ENCODE data around the gene TRPC4AP. TPM values are rescaled to one million over a fixed set of nuclear protein-coding genes. Genes with fewer than 3 reads are reported as not detected.
"Not testable (repeated sequence)": the region's sequence is repeated elsewhere in the genome, so short reads cannot be mapped to it uniquely, and the experiment has no call there.

The TRPC4AP gene
- total RNA-seq, 2 experiments from 2014 or later: 48.2 to 49.1 TPM

GRCh38 chr20:35108921-35109320 lies 16.3 kb upstream of the TRPC4AP start:
- ChIA-PET POLR2A (interaction anchor here (0.7 kb wide), 2 partner anchors 12 to 67 kb away, joined by 7 to 8 read pairs; no protein-coding TSS in a partner anchor), CTCF (interaction anchor here (2.3 kb wide), 1 partner anchor 13 kb away, joined by 8 read pairs; no protein-coding TSS in a partner anchor)

DNA sequence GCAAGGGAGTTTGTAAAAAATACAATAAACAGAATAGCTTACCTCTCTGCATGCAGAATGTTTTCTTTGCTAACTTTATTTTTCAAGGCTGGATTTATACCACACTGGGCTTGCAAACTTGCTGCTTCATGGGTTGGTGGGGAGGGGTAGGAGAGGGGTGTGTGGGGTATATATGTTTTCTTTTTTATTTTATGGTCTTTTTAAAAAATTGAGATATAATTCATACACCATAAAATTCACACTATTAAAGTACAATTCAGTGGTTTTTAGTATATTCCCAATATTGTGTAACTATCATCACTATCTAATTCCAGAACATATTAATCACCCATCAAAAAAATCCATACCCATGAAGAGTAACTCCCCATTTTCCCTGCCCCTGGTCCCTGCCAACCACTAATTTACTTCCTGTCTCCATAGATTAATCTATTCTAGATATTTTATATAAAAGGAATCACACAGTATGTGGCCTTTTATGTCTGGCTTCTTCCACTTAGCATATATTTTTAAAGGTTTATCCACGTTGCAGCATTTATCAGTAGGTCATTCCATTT lies 14.3 kb upstream of the TRPC4AP start:
- ChIA-PET CTCF (no interaction called here), POLR2A (no interaction called here)

- CTCF ChIA-PET: interaction anchor here (1.0 kb wide), 1 partner anchor 11 kb away, joined by 3 read pairs; no protein-coding TSS in a partner anchor
These were observed 12.2 kb upstream of the TRPC4AP start for GRCh38 chr20:35104685-35105295.

GRCh38 chr20:35101620-35102019 lies 9.0 kb upstream of the TRPC4AP start:
- CTCF ChIA-PET: no interaction called here

More at GRCh38 chr20:35104685-35105295, 12.2 kb upstream of the TRPC4AP start:
- POLR2A ChIA-PET: no interaction called here

GRCh38 chr20:35093267-35093884 lies 769 bp upstream of the TRPC4AP start:
- CTCF ChIA-PET: interaction anchor here (0.6 to 4.7 kb wide), 5 partner anchors 11 to 273 kb away, joined by 3 to 35 read pairs (median 5); partner anchors contain the start of gene EDEM2
- POLR2A ChIA-PET: no interaction called here

More at GRCh38 chr20:35101620-35102019, 9.0 kb upstream of the TRPC4AP start:
- POLR2A ChIA-PET: no interaction called here

DNA sequence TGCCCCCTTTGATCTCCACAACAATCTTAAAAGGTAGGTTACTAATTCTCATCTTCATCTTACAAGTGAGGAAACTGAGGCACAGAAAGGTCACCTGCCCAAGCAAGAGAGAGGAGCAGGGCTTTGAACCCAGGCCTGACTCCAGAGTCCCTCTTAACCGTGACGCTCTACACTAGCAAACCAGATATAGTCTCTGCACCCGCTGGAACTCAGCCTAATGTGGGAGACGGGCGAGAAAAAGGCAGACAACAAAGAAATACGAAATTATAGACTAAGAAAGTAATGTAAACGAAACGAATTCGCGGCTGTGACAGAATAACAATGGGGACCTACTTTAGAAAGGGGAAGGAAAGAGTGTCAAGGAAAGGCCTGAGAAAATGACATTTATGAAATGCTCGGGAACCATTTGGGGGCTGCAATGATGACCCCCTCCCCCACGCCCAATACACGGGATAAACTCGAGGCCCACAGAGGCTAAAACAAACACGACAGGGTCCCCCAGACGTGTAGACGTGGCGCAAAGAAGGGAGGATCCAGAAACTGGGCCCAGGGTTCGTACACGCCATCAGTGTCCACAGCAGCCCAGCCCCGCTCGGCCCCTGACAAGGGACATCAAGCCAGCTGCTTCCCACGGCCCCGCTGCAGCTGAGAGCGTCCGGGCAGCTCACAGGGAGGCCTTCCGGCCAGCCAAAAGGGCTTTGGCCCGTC lies 637 bp downstream of the TRPC4AP start:
- POLR2A ChIA-PET: interaction anchor here (0.7 kb wide), 1 partner anchor 54 kb away, joined by 3 read pairs; no protein-coding TSS in a partner anchor
- CTCF ChIA-PET: interaction anchor here (0.6 to 1.9 kb wide), 6 partner anchors 8 to 217 kb away, joined by 3 to 5 read pairs (median 3); no protein-coding TSS in a partner anchor

GRCh38 chr20:35088231-35089145 lies 4.1 kb downstream of the TRPC4AP start:
- ChIA-PET CTCF (interaction anchor here (0.9 kb wide), 1 partner anchor 31 kb away, joined by 4 read pairs; no protein-coding TSS in a partner anchor), POLR2A (no interaction called here)

- ChIA-PET CTCF (no interaction called here), POLR2A (no interaction called here)
These were observed 4.8 kb downstream of the TRPC4AP start for GRCh38 chr20:35087791-35088190.

GRCh38 chr20:35087355-35087754 lies 5.3 kb downstream of the TRPC4AP start:
- ChIA-PET POLR2A (interaction anchor here (0.7 kb wide), 1 partner anchor 37 kb away, joined by 4 read pairs; no protein-coding TSS in a partner anchor), CTCF (no interaction called here)

DNA sequence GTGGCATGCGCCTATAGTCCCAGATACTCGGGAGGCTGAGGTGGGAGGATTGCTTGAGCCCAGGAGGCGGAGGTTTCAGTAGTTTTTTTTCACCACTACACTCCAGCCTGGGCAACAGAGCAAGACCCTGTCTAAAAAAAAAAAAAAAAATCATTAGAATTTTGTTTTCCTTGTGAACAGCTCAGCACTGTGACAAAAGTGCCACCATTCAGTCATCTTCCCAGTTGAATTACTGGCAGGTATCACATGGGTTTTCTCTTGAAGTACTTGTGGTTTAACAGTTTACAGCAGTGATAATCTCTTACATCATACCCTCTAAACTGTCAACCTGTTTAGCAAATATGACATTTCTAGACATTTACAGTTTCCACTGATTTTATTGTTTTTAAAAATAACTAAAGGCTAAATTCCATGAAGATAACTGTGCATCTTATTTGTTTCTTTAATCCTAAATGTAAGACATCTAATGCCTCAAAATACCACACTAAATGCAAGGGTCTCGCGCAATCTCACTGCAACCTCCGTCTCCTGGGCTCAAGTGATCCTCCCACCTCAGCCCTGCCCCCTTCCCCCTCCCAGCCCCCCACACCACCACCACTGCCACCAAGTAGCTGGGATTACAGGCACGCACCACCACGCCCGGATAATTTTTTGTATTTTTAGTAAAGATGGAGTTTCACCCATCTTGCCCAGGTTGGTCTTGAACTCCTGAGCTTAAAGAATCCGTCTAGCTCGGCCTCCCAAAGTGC lies 7.0 kb downstream of the TRPC4AP start:
- CTCF ChIA-PET: interaction anchor here (1.0 to 1.7 kb wide), 4 partner anchors 11 to 164 kb away, joined by 3 to 4 read pairs (median 4); no protein-coding TSS in a partner anchor
- POLR2A ChIA-PET: interaction anchor here (0.6 to 1.0 kb wide), 5 partner anchors 11 to 1423 kb away, joined by 3 to 9 read pairs (median 3); partner anchors contain the start of genes CEP250 and MMP24OS

DNA sequence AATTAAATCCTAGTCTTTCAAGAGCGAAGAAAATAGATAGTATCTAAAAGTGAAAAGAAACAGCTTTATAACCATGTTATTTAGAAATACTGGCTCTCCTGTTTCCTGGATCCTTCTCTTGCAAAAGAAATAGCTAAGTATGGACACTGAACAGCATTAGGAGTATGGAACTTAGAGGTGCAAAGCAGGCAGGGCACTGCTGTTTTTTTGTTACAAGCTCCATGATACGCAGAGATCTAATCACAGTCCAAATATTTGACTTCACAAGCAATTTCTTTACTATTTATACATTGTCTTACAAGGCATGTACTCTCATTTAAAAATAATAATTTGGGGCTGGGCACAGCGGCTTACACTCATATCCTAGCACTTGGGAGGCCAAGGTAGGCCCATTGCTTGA lies 7.6 kb downstream of the TRPC4AP start:
- POLR2A ChIA-PET: interaction anchor here (0.6 to 1.0 kb wide), 3 partner anchors 11 to 370 kb away, joined by 3 to 9 read pairs (median 3); partner anchors contain the start of genes CEP250 and MMP24OS
- CTCF ChIA-PET: interaction anchor here (1.0 to 1.7 kb wide), 4 partner anchors 11 to 163 kb away, joined by 3 to 4 read pairs (median 4); no protein-coding TSS in a partner anchor

DNA sequence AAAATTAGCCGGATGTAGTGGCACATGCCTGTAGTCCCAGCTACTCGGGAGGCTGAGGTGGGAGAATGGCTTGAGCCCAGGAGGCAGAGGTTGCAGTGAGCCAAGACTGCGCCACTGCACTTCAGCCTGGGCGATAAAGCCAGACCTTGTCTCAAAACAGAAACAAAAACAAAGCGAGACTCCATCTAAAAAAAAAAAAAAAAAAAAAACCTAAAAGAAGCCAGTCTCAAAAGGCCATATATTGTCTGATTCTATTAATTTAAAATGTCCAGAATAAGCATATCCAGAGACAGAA lies 12.3 kb downstream of the TRPC4AP start:
- CTCF ChIA-PET: interaction anchor here (0.7 kb wide), 1 partner anchor 224 kb away, joined by 6 read pairs; no protein-coding TSS in a partner anchor
- POLR2A ChIA-PET: not testable (repeated sequence)

- POLR2A ChIA-PET: interaction anchor here (0.7 kb wide), 1 partner anchor 13 kb away, joined by 13 read pairs; the partner anchor contains the start of gene TRPC4AP
- CTCF ChIA-PET: interaction anchor here (0.7 to 0.8 kb wide), 3 partner anchors 121 to 223 kb away, joined by 3 to 6 read pairs (median 3); no protein-coding TSS in a partner anchor
These were observed 12.9 kb downstream of the TRPC4AP start for GRCh38 chr20:35079472-35080347.

GRCh38 chr20:35077872-35078271 lies 14.7 kb downstream of the TRPC4AP start:
- ChIA-PET CTCF (no interaction called here), POLR2A (interaction anchor here (0.6 kb wide), 1 partner anchor 35 kb away, joined by 3 read pairs; no protein-coding TSS in a partner anchor)

GRCh38 chr20:35077341-35077740 lies 15.3 kb downstream of the TRPC4AP start:
- ChIA-PET POLR2A (interaction anchor here (0.6 kb wide), 1 partner anchor 35 kb away, joined by 3 read pairs; no protein-coding TSS in a partner anchor), CTCF (no interaction called here)

GRCh38 chr20:35071436-35072153 lies 21.0 kb downstream of the TRPC4AP start:
- CTCF ChIA-PET, POLR2A ChIA-PET: not testable (repeated sequence)

All from activated CD8-positive, alpha-beta memory T cell treated with anti-CD3 and anti-CD28 coated beads for 36 hours (primary cell).